Spleen (tissue), 11 donors: ENCODE data around the gene GSTP1. TPM values are rescaled to one million over a fixed set of nuclear protein-coding genes. Genes with fewer than 3 reads are reported as not detected.

Source experiments
- DNase-seq: peaks from one replicate; pipeline ENCODE4 v3.0.0-alpha.2; 2020
- H3K27ac ChIP-seq, 8 donors: fragments of 200-600 bp; sonication (generic) in 7 of 8; 1 replicate in 4 of 8; 2 replicates in 4 of 8; pipeline versions ENCODE4 v1.5.0 to v1.8.0; 2016 to 2021; ENCODE audit warnings: inconsistent platforms in 4 of 8, mild to moderate bottlenecking in 4 of 8, moderate library complexity in 1 of 8
- H3K27me3 ChIP-seq, 7 donors: fragments of 200-600 bp; sonication (generic) in 6 of 7; replicated peaks in 1 of 7; 1 replicate in 4 of 7; 2 replicates in 3 of 7; pipeline versions ENCODE4 v1.5.0 to v1.8.0; 2016 to 2021; ENCODE audit warnings: inconsistent platforms in 3 of 7, mild to moderate bottlenecking in 1 of 7
- H3K36me3 ChIP-seq, 6 donors: fragments of 200-600 bp; sonication (generic) in 5 of 6; 1 replicate in 4 of 6; 2 replicates in 2 of 6; pipeline versions ENCODE4 v1.5.0 to v1.8.0; 2016 to 2021; ENCODE audit warnings: inconsistent platforms in 2 of 6
- H3K4me1 ChIP-seq, 6 donors: fragments of 200-600 bp; sonication (generic) in 5 of 6; 1 replicate in 3 of 6; 2 replicates in 3 of 6; pipeline versions ENCODE4 v1.5.0 to v1.8.0; 2016 to 2021; ENCODE audit warnings: inconsistent platforms in 3 of 6
- H3K4me3 ChIP-seq, 8 donors: fragments of 200-600 bp; sonication (generic) in 7 of 8; 1 replicate in 4 of 8; 2 replicates in 4 of 8; pipeline versions ENCODE4 v1.5.0 to v1.8.0; 2016 to 2021; ENCODE audit warnings: inconsistent platforms in 4 of 8, mild to moderate bottlenecking in 4 of 8, moderate library complexity in 2 of 8
- H3K9me3 ChIP-seq, 8 donors: fragments of 200-600 bp; sonication (generic) in 7 of 8; 1 replicate in 4 of 8; 2 replicates in 4 of 8; pipeline versions ENCODE4 v1.5.0 to v1.8.0; 2016 to 2021; ENCODE audit warnings: inconsistent platforms in 4 of 8
- CTCF ChIP-seq, 11 experiments: fragments of 200-600 bp in 7 of 11; fragments of 450-650 bp in 4 of 11; sonication (generic) in 4 of 11; IDR thresholded peaks in 8 of 11; conservative IDR thresholded peaks in 3 of 11; 1 replicate in 7 of 11; 2 replicates in 4 of 11; pipeline versions ENCODE4 v1.4.0 to v1.8.0; 2016 to 2021; ENCODE audit warnings: antibody characterized with exemption in 11 of 11, inconsistent platforms in 4 of 11, mild to moderate bottlenecking in 1 of 11
- POLR2A ChIP-seq, 3 donors: fragments of 450-650 bp; IDR thresholded peaks; one replicate each; pipeline ENCODE4 v1.5.1; 2017; ENCODE audit warnings: antibody characterized with exemption in 3 of 3, mild to moderate bottlenecking in 1 of 3
- POLR2AphosphoS5 ChIP-seq, 3 donors: sonication (generic); formaldehyde crosslinking; IDR thresholded peaks; one replicate each; pipeline ENCODE4 v1.5.1; 2017; ENCODE audit warnings: antibody characterized with exemption in 3 of 3
- WGBS, 5 donors: extraction: QIAGEN DNeasy Blood & Tissue Kit in 3 of 5; methylation state at CpG; one replicate each; pipeline versions ENCODE4 v1.1.5 to v1.1.7; 2013 to 2018; 5-methylcytosine and 5-hydroxymethylcytosine counted together
- intact Hi-C: fragments of 100-400 bp; cut with DNase I; formaldehyde crosslinking; loops from one replicate; pipeline ENCODE4 v1.15.0; 2023; ENCODE audit warnings: low total_unique reads
- polyA plus RNA-seq, 3 donors: library from polyadenylated mRNA; stranded (reverse); fragments of 200-250 nt; gene quantifications; one replicate each; pipeline ENCODE4 v1.2.1, GENCODE V29; 2013
- total RNA-seq, 7 donors: library from RNA; depleted of rRNA in 3 of 7; stranded (reverse); fragments of >200 nt in 3 of 7; fragmentation: NEBNext Ultra II Directional in 4 of 7; extraction: Animal tissue kit (Norgen Biotek cat#: 25700) in 4 of 7; gene quantifications; one replicate each; pipeline versions ENCODE4 v1.1.0 to v1.2.1, GENCODE V29; 2016 to 2021
- donor health status: healthy with polysubstance abuse.
- donor health status: DM: no; HTN: no; CAD: no; lungs with moderate emphysema.
- donor health status: DM: no; HTN: no; CAD: no.
- donor health status: Bipolar disorder and iron deficiency.
- donor health status: healthy.
- donor health status: DM: no; HTN: no; CAD: no.
- donor health status: DM: yes; HTN: yes; CAD: no.

The GSTP1 gene
- total and polyA plus RNA-seq, 10 donors = 211 to 399 (median 296) TPM

- H3K9me3 ChIP-seq = peaks cover 0 to 26% (median 21%) of the 10 kb centered on the region in 8 donors
- TF ChIP-seq CTCF (IDR thresholded peaks at IDR 0.05 in 8 of 11, conservative IDR thresholded peaks at IDR 0.05 in 3 of 11) (no peak), POLR2A (IDR thresholded peaks at IDR 0.05) (no peak), POLR2AphosphoS5 (IDR thresholded peaks at IDR 0.05) (no peak)
- H3K27ac ChIP-seq = no peak overlapping the region
- H3K4me1 ChIP-seq = no peaks in the 10 kb centered on the region
- intact Hi-C loops = no loop called here
- H3K36me3 ChIP-seq = no peaks in the 10 kb centered on the region
- peaks cover 0 to 6% (median 0%) of the 10 kb centered on the region in 7 donors for H3K27me3 ChIP-seq
- WGBS, 5 donors = 63 to 88% (median 86%) methylated on average over 6 of the region's 6 CpGs
- no peak for DNase-seq
- no peak overlapping the region for H3K4me3 ChIP-seq
Observed at GRCh38 chr11:67538306-67538705, 45.3 kb upstream of the GSTP1 start.

GRCh38 chr11:67538823-67539505 is 44.6 kb upstream of the GSTP1 start:
- no peak for TF ChIP-seq POLR2A (IDR thresholded peaks at IDR 0.05)
- TF ChIP-seq POLR2AphosphoS5 (IDR thresholded peaks at IDR 0.05) = no peak
- no peak for TF ChIP-seq CTCF (IDR thresholded peaks at IDR 0.05 in 8 of 11, conservative IDR thresholded peaks at IDR 0.05 in 3 of 11)
- intact Hi-C loops = no loop called here
- DNase-seq = no peak

GRCh38 chr11:67539550-67539949 is 44.1 kb upstream of the GSTP1 start:
- 61 to 92% (median 83%) methylated on average over 4 of the region's 4 CpGs for WGBS, 5 donors
- TF ChIP-seq CTCF (IDR thresholded peaks at IDR 0.05 in 8 of 11, conservative IDR thresholded peaks at IDR 0.05 in 3 of 11) (no peak), POLR2AphosphoS5 (IDR thresholded peaks at IDR 0.05) (no peak), POLR2A (IDR thresholded peaks at IDR 0.05) (no peak)
- H3K9me3 ChIP-seq = peaks cover 0 to 14% (median 9%) of the 10 kb centered on the region in 8 donors
- H3K4me3 ChIP-seq = no peak overlapping the region
- H3K27me3 ChIP-seq = peaks cover 0 to 6% (median 0%) of the 10 kb centered on the region in 7 donors
- H3K36me3 ChIP-seq = no peaks in the 10 kb centered on the region
- intact Hi-C loops = no loop called here
- peaks cover 0 to 5% (median 2%) of the 10 kb centered on the region in 6 donors for H3K4me1 ChIP-seq
- no peak for DNase-seq
- H3K27ac ChIP-seq = no peak overlapping the region

More at GRCh38 chr11:67538823-67539505, 44.6 kb upstream of the GSTP1 start:
- no peaks in the 10 kb centered on the region for H3K4me1 ChIP-seq
- peaks cover 0 to 6% (median 0%) of the 10 kb centered on the region in 7 donors for H3K27me3 ChIP-seq
- no peaks in the 10 kb centered on the region for H3K36me3 ChIP-seq
- no peak overlapping the region for H3K27ac ChIP-seq
- WGBS, 5 donors = 89 to 96% (median 89%) methylated on average over 9 to 10 of the region's 10 CpGs
- no peak overlapping the region for H3K4me3 ChIP-seq
- peaks cover 0 to 19% (median 15%) of the 10 kb centered on the region in 8 donors for H3K9me3 ChIP-seq

- no peaks in the 10 kb centered on the region for H3K9me3 ChIP-seq
- 83 to 97% (median 92%) methylated on average over 5 to 6 of the region's 6 CpGs for WGBS, 5 donors
- no peak overlapping the region for H3K4me3 ChIP-seq
- no peak for TF ChIP-seq CTCF (IDR thresholded peaks at IDR 0.05 in 8 of 11, conservative IDR thresholded peaks at IDR 0.05 in 3 of 11)
- no peak for TF ChIP-seq POLR2AphosphoS5 (IDR thresholded peaks at IDR 0.05)
- no peak for TF ChIP-seq POLR2A (IDR thresholded peaks at IDR 0.05)
- DNase-seq = no peak
- intact Hi-C loops = no loop called here
- peaks cover 0 to 13% (median 4%) of the 10 kb centered on the region in 6 donors for H3K4me1 ChIP-seq
- no peaks in the 10 kb centered on the region for H3K36me3 ChIP-seq
- no peak overlapping the region for H3K27ac ChIP-seq
- H3K27me3 ChIP-seq = peaks cover 0 to 6% (median 0%) of the 10 kb centered on the region in 7 donors
Observed at GRCh38 chr11:67541198-67541597, 42.4 kb upstream of the GSTP1 start.
